BLaER1 treated with 17β-estradiol and CSF1 and Interleukin-3, amounts not matched to agents 10 nM and 100 nM (cell line): ENCODE measurements around the gene TFCP2L1.

Source experiments
- H3K27ac ChIP-seq, 11 experiments: shearing (Covaris generic); formaldehyde crosslinking; 2 replicates each; pipeline ENCODE4 v1.8.1; 2022
- H3K27me3 ChIP-seq, 11 experiments: shearing (Covaris generic); formaldehyde crosslinking; 2 replicates each; pipeline ENCODE4 v1.8.1; 2022
- H3K36me3 ChIP-seq, 11 experiments: shearing (Covaris generic); formaldehyde crosslinking; 2 replicates each; pipeline ENCODE4 v1.8.1; 2022
- H3K4me1 ChIP-seq, 10 experiments: shearing (Covaris generic); formaldehyde crosslinking; 2 replicates each; pipeline ENCODE4 v1.8.1; 2022
- H3K4me2 ChIP-seq, 11 experiments: shearing (Covaris generic); formaldehyde crosslinking; 2 replicates each; pipeline ENCODE4 v1.8.1; 2022
- H3K4me3 ChIP-seq, 10 experiments: shearing (Covaris generic); formaldehyde crosslinking; 2 replicates each; pipeline ENCODE4 v1.8.1; 2022
- H3K9ac ChIP-seq, 11 experiments: shearing (Covaris generic); formaldehyde crosslinking; 2 replicates each; pipeline ENCODE4 v1.8.1; 2022
- H3K9me3 ChIP-seq, 11 experiments: shearing (Covaris generic); formaldehyde crosslinking; replicated peaks in 1 of 11; 2 replicates each; pipeline ENCODE4 v1.8.1; 2022
- H4K20me1 ChIP-seq, 11 experiments: shearing (Covaris generic); formaldehyde crosslinking; 2 replicates each; pipeline ENCODE4 v1.8.1; 2022
- Cebpa-rat ChIP-seq, 11 experiments: shearing (Covaris generic); IDR thresholded peaks; 2 replicates each; pipeline ENCODE4 v1.8.1; 2022

The TFCP2L1 gene

GRCh38 chr2:121243821-121244460, 41.1 kb downstream of the TFCP2L1 start:
- Histone ChIP-seq H3K27me3 (no peaks in the 10 kb centered on the region), H3K36me3 (no peaks in the 10 kb centered on the region), H3K4me3 (no peak overlapping the region), H3K4me1 (peaks cover 0 to 8% (median 0%) of the 10 kb centered on the region in 10 experiments; a peak in 3 of 20 replicates), H3K9me3 (no peaks in the 10 kb centered on the region), H3K9ac (no peak overlapping the region), H4K20me1 (0 out of 22 replicates have a peak, but pooled peaks cover 0 to 3% (median 0%) of the 10 kb centered on the region in 11 experiments), H3K27ac (no peak overlapping the region), H3K4me2 (no peak overlapping the region)
- TF ChIP-seq Cebpa-rat (IDR thresholded peaks at IDR 0.05) = no peak

- H3K36me3 ChIP-seq = no peaks in the 10 kb centered on the region
- TF ChIP-seq Cebpa-rat (IDR thresholded peaks at IDR 0.05) = no peak
- no peak overlapping the region for H3K9ac ChIP-seq
- 0 out of 22 replicates have a peak, but pooled peaks cover 0 to 3% (median 0%) of the 10 kb centered on the region in 11 experiments for H4K20me1 ChIP-seq
- H3K4me3 ChIP-seq = no peak overlapping the region
- no peak overlapping the region for H3K4me2 ChIP-seq
- H3K4me1 ChIP-seq = peaks cover 0 to 8% (median 0%) of the 10 kb centered on the region in 10 experiments; a peak in 3 of 20 replicates
- H3K9me3 ChIP-seq = no peaks in the 10 kb centered on the region
- H3K27me3 ChIP-seq = no peaks in the 10 kb centered on the region
- H3K27ac ChIP-seq = no peak overlapping the region
Measured at GRCh38 chr2:121242976-121243375, 42.0 kb downstream of the TFCP2L1 start.

GRCh38 chr2:121242175-121242875, 42.7 kb downstream of the TFCP2L1 start:
- no peak overlapping the region for H3K4me2 ChIP-seq
- 0 out of 22 replicates have a peak, but pooled peaks cover 0 to 3% (median 0%) of the 10 kb centered on the region in 11 experiments for H4K20me1 ChIP-seq
- no peak overlapping the region for H3K9ac ChIP-seq
- H3K9me3 ChIP-seq = no peaks in the 10 kb centered on the region
- peaks cover 0 to 8% (median 0%) of the 10 kb centered on the region in 10 experiments; a peak in 3 of 20 replicates for H3K4me1 ChIP-seq
- no peak overlapping the region for H3K27ac ChIP-seq
- no peaks in the 10 kb centered on the region for H3K36me3 ChIP-seq
- H3K27me3 ChIP-seq = no peaks in the 10 kb centered on the region
- H3K4me3 ChIP-seq = no peak overlapping the region
- no peak for TF ChIP-seq Cebpa-rat (IDR thresholded peaks at IDR 0.05)

GRCh38 chr2:121241466-121241865, 43.5 kb downstream of the TFCP2L1 start:
- H3K27ac ChIP-seq = no peak overlapping the region
- no peaks in the 10 kb centered on the region for H3K9me3 ChIP-seq
- H3K27me3 ChIP-seq = no peaks in the 10 kb centered on the region
- no peak overlapping the region for H3K9ac ChIP-seq
- H4K20me1 ChIP-seq = 0 out of 22 replicates have a peak, but pooled peaks cover 0 to under 1% (median 0%) of the 10 kb centered on the region in 11 experiments
- no peaks in the 10 kb centered on the region for H3K36me3 ChIP-seq
- TF ChIP-seq Cebpa-rat (IDR thresholded peaks at IDR 0.05) = no peak
- H3K4me1 ChIP-seq = peaks cover 0 to 8% (median 0%) of the 10 kb centered on the region in 10 experiments; a peak in 3 of 20 replicates
- H3K4me3 ChIP-seq = no peak overlapping the region
- no peak overlapping the region for H3K4me2 ChIP-seq

- H4K20me1 ChIP-seq = no peaks in the 10 kb centered on the region
- no peaks in the 10 kb centered on the region for H3K9me3 ChIP-seq
- TF ChIP-seq Cebpa-rat (IDR thresholded peaks at IDR 0.05) = no peak
- H3K27ac ChIP-seq = no peak overlapping the region
- H3K4me2 ChIP-seq = no peak overlapping the region
- H3K36me3 ChIP-seq = no peaks in the 10 kb centered on the region
- H3K27me3 ChIP-seq = no peaks in the 10 kb centered on the region
- H3K4me3 ChIP-seq = no peak overlapping the region
- peaks cover 0 to 6% (median 0%) of the 10 kb centered on the region in 10 experiments; a peak in 3 of 20 replicates for H3K4me1 ChIP-seq
- H3K9ac ChIP-seq = no peak overlapping the region
Measured at GRCh38 chr2:121240436-121240835, 44.6 kb downstream of the TFCP2L1 start.

GRCh38 chr2:121239969-121240368, 45.0 kb downstream of the TFCP2L1 start:
- Histone ChIP-seq H3K9ac (no peak overlapping the region), H4K20me1 (no peaks in the 10 kb centered on the region), H3K4me3 (no peak overlapping the region), H3K4me1 (0 out of 20 replicates have a peak, but pooled peaks cover 0 to 2% (median 0%) of the 10 kb centered on the region in 10 experiments), H3K27me3 (no peaks in the 10 kb centered on the region), H3K9me3 (no peaks in the 10 kb centered on the region), H3K36me3 (no peaks in the 10 kb centered on the region), H3K27ac (no peak overlapping the region), H3K4me2 (no peak overlapping the region)
- TF ChIP-seq Cebpa-rat (IDR thresholded peaks at IDR 0.05) = no peak; a peak in 1 of 22 replicates

- Histone ChIP-seq H3K27me3 (no peaks in the 10 kb centered on the region), H4K20me1 (no peaks in the 10 kb centered on the region), H3K9me3 (no peaks in the 10 kb centered on the region), H3K4me1 (no peaks in the 10 kb centered on the region), H3K4me2 (no peak overlapping the region), H3K36me3 (no peaks in the 10 kb centered on the region), H3K27ac (no peak overlapping the region), H3K9ac (no peak overlapping the region), H3K4me3 (no peak overlapping the region)
- TF ChIP-seq Cebpa-rat (IDR thresholded peaks at IDR 0.05) = no peak
Measured at GRCh38 chr2:121239471-121239870, 45.5 kb downstream of the TFCP2L1 start.

GRCh38 chr2:121238828-121239227, 46.2 kb downstream of the TFCP2L1 start:
- Histone ChIP-seq H3K36me3 (no peaks in the 10 kb centered on the region), H3K4me3 (no peak overlapping the region), H3K9ac (no peak overlapping the region), H3K27ac (no peak overlapping the region), H3K27me3 (no peaks in the 10 kb centered on the region), H3K4me2 (no peak overlapping the region), H4K20me1 (no peaks in the 10 kb centered on the region), H3K9me3 (no peaks in the 10 kb centered on the region), H3K4me1 (no peaks in the 10 kb centered on the region)
- no peak for TF ChIP-seq Cebpa-rat (IDR thresholded peaks at IDR 0.05)

GRCh38 chr2:121237980-121238665, 46.9 kb downstream of the TFCP2L1 start:
- Histone ChIP-seq H3K36me3 (no peaks in the 10 kb centered on the region), H3K27me3 (no peaks in the 10 kb centered on the region), H3K27ac (no peak overlapping the region), H3K4me3 (no peak overlapping the region), H3K4me1 (no peaks in the 10 kb centered on the region), H4K20me1 (no peaks in the 10 kb centered on the region), H3K9me3 (no peaks in the 10 kb centered on the region), H3K9ac (no peak overlapping the region), H3K4me2 (no peak overlapping the region)
- no peak for TF ChIP-seq Cebpa-rat (IDR thresholded peaks at IDR 0.05)
